Nucleus accumbens (tissue), 56 donors: ENCODE results near the gene MAP1LC3B2.

Experiments
- DNase-seq, 56 donors: peaks; one replicate each; lab custom pipeline; 2025; lab: John Stamatoyannopoulos, UW

MAP1LC3B2 gene

GRCh38 chr12:116559162-116559935 lies at the start of gene MAP1LC3B2:
TSS of gene MAP1LC3B2 (plus strand) at chr12:116559381. CDS start at chr12:116575943, 16,562 bp downstream.
- DNase-seq, result peak in 36 of 56 donors; percentile 4 to 67 (median 25)

- DNase-seq, result no peak
Observed at GRCh38 chr12:116513944-116514343, 45.2 kb upstream of the MAP1LC3B2 start.

- no peak for DNase-seq
Observed at GRCh38 chr12:116515684-116516083, 43.5 kb upstream of the MAP1LC3B2 start.

- no peak for DNase-seq
Observed at GRCh38 chr12:116516657-116517056, 42.5 kb upstream of the MAP1LC3B2 start.

GRCh38 chr12:116517431-116518045 lies 41.6 kb upstream of the MAP1LC3B2 start:
- no peak for DNase-seq

GRCh38 chr12:116520225-116520760 lies 38.9 kb upstream of the MAP1LC3B2 start:
- no peak for DNase-seq

GRCh38 chr12:116520801-116521471 lies 38.2 kb upstream of the MAP1LC3B2 start:
- peak in 2 of 56 donors; percentile 2 to 4 for DNase-seq

GRCh38 chr12:116524311-116524710 lies 34.9 kb upstream of the MAP1LC3B2 start:
- DNase-seq, result no peak

- no peak for DNase-seq
Observed at GRCh38 chr12:116524964-116525379, 34.2 kb upstream of the MAP1LC3B2 start.

- peak in 11 of 56 donors; percentile 2 to 38 (median 9) for DNase-seq
Observed at GRCh38 chr12:116525418-116526001, 33.7 kb upstream of the MAP1LC3B2 start.

- no peak for DNase-seq
Observed at GRCh38 chr12:116528065-116528464, 31.1 kb upstream of the MAP1LC3B2 start.

- no peak for DNase-seq
Observed at GRCh38 chr12:116528498-116528897, 30.7 kb upstream of the MAP1LC3B2 start.

GRCh38 chr12:116529048-116529447 lies 30.1 kb upstream of the MAP1LC3B2 start:
- no peak for DNase-seq

- no peak for DNase-seq
Observed at GRCh38 chr12:116529686-116530085, 29.5 kb upstream of the MAP1LC3B2 start.

- DNase-seq, result no peak
Observed at GRCh38 chr12:116532428-116532827, 26.8 kb upstream of the MAP1LC3B2 start.

GRCh38 chr12:116532986-116533342 lies 26.2 kb upstream of the MAP1LC3B2 start:
- no peak for DNase-seq

GRCh38 chr12:116533343-116534251 lies 25.6 kb upstream of the MAP1LC3B2 start:
- DNase-seq, result peak in 54 of 56 donors; percentile 16 to 88 (median 62)

- peak in 15 of 56 donors; percentile 5 to 59 (median 37) for DNase-seq
Observed at GRCh38 chr12:116534311-116535121, 24.7 kb upstream of the MAP1LC3B2 start.

GRCh38 chr12:116535241-116535640 lies 23.9 kb upstream of the MAP1LC3B2 start:
- no peak for DNase-seq
